Measurements from ENCODE around the gene PHF23.

The PHF23 gene

DNA sequence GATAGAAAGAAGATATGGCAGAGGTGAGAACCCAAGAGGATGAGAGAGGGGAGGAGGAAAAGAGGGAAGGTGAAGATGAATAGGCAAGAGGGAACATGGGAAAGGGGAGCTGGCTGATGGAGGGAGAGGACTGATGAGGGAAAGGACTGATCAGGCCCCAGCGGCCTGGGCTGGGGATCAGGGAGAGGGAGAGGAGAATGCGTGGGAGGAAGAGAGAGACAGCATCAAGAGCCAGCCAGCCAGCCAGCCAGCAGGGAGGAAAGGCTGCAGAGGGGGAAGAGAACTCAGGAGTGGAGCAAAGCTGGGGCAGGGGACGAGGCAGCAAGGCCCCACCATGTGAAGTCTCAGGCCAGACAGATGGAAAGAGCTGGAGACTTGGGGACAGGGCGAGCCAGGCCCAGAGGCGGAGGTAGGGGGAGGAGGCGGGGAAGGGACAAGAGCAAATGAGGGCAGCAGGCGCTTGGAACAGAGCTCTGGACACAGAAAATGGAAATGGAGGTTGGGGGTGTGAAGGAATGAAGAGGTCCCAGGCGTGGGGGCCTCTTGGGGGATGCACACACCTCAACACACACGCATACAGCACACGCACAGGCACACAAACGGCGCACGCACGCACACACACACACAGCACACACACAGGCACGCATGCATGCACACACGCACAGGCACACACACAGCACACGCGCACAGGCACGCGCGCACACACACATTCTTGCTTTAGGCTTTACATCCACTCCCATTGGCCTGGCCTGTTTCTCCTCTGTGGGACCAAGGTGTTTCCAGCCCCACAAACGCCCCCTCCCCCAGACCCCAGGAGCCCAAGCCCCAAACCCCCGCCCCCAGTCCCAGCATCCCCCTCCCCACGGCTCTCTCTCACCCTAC, 31.9 kb downstream of the PHF23 start:
- peaks cover 3% of the 10 kb centered on the region for H3K36me3 ChIP-seq (ENCODE audit: control insufficient read depth, insufficient read depth, low read length)
- H4K8ac ChIP-seq (ENCODE audit: low read depth, low read length), result no peak overlapping the region
- no peak overlapping the region for H3K27ac ChIP-seq (ENCODE audit: low read depth, low read length)
- peak overlapping the region; percentile 20 for H3K9ac ChIP-seq (ENCODE audit: low read length)
- H2AK5ac ChIP-seq (ENCODE audit: low read length), result no peak overlapping the region
- H2BK15ac ChIP-seq (replicated peaks; ENCODE audit: low read depth), result no peak overlapping the region
- H2BK5ac ChIP-seq (ENCODE audit: low read length), result no peak overlapping the region
- H4K5ac ChIP-seq (ENCODE audit: low read length), result no peak overlapping the region
- no peak overlapping the region for H3K4me2 ChIP-seq (ENCODE audit: low read length)
- H3K4ac ChIP-seq (ENCODE audit: low read depth, low read length), result no peak overlapping the region
- WGBS (ENCODE audit: extremely low coverage, insufficient coverage, low lambda C conversion rate), result no CpG with 5 or more reads among the region's 24 CpGs
- no peaks in the 10 kb centered on the region for H3K27me3 ChIP-seq (ENCODE audit: insufficient read depth, low read length, poor library complexity)
- no peak overlapping the region for H2BK120ac ChIP-seq (ENCODE audit: low read depth, low read length)
- peak overlapping the region; percentile 5 for H3K18ac ChIP-seq (ENCODE audit: low read length)
- peaks cover 15% of the 10 kb centered on the region for H3K79me1 ChIP-seq (ENCODE audit: low read length)
- no peak overlapping the region for H3K4me3 ChIP-seq (ENCODE audit: low read length)
- H3K4me1 ChIP-seq (ENCODE audit: control insufficient read depth, low read depth, low read length), result peaks cover 20% of the 10 kb centered on the region
- peaks cover 8% of the 10 kb centered on the region for H3K79me2 ChIP-seq (ENCODE audit: control insufficient read depth, insufficient read depth, low read length)
- H3K56ac ChIP-seq (ENCODE audit: low read length), result peak overlapping the region; percentile 85
- no peak for DNase-seq
- H3K23ac ChIP-seq (ENCODE audit: low read length), result no peak overlapping the region

DNA sequence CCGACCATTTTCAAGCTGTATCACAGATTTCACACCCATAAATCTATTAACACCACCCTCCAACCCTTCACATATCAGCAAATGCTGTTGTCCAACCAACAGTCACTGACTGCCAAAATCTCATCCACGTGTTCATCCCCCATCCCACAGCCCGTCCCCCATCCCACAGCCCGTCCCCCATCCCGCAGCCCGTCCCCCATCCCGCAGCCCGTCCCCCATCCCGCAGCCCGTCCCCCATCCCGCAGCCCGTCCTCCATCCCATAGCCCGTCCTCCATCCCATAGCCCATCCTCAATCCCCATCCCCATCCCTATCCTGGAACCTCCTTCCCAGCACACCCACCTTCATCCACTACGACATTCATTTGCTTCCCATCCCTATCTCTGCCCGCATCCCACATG, 33.7 kb downstream of the PHF23 start:
- Histone ChIP-seq H3K9ac (ENCODE audit: low read length) (peak overlapping the region; percentile 65), H2AK5ac (ENCODE audit: low read length) (no peak overlapping the region), H3K23ac (ENCODE audit: low read length) (no peak overlapping the region), H3K27ac (ENCODE audit: low read depth, low read length) (no peak overlapping the region), H2BK120ac (ENCODE audit: low read depth, low read length) (no peak overlapping the region), H3K27me3 (ENCODE audit: insufficient read depth, low read length, poor library complexity) (no peaks in the 10 kb centered on the region), H3K4me1 (ENCODE audit: control insufficient read depth, low read depth, low read length) (peaks cover 14% of the 10 kb centered on the region), H3K79me2 (ENCODE audit: control insufficient read depth, insufficient read depth, low read length) (no peaks in the 10 kb centered on the region), H4K5ac (ENCODE audit: low read length) (no peak overlapping the region), H3K36me3 (ENCODE audit: control insufficient read depth, insufficient read depth, low read length) (peaks cover 3% of the 10 kb centered on the region), H3K79me1 (ENCODE audit: low read length) (peaks cover 12% of the 10 kb centered on the region), H2BK15ac (replicated peaks; ENCODE audit: low read depth) (no peak overlapping the region), H3K4me3 (ENCODE audit: low read length) (peak overlapping the region; percentile 28), H3K56ac (ENCODE audit: low read length) (peak overlapping the region; percentile 73), H3K18ac (ENCODE audit: low read length) (no peak overlapping the region), H2BK5ac (ENCODE audit: low read length) (no peak overlapping the region), H3K4ac (ENCODE audit: low read depth, low read length) (no peak overlapping the region), H4K8ac (ENCODE audit: low read depth, low read length) (no peak overlapping the region), H3K4me2 (ENCODE audit: low read length) (peak overlapping the region; percentile 65)
- no peak for DNase-seq
- WGBS (ENCODE audit: extremely low coverage, insufficient coverage, low lambda C conversion rate), result 100% methylated on average over 1 of the region's 15 CpGs

DNA sequence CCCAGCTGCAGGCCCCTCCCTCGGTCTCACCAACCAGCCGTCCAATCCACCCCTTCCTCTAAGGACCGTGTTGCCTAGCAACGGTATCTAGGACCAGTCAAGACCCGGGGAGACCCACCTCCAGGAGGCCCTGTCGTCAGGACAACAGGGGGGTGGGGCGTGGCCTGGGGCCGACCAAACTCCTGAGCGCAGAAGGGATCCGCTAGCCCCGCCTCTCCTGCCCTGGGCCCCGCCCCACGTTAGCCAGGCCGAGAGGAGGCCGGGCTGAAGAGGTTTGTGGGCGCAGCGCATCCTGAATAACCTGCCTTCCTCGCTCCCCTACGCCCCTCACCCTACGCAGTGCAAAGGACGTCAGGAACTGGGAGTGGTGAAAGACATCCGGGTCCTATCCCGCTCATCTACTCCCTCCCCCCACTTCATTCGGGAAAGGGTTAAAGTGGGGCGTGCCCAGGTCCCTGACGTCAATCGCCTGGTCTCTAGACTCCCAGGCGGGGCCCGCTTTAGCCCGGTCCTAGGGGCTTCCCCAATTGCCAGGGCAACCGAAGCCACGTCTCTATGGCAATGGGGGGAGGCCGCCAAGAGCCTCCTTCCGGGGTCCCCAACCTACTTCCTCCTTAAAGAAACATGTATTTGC, 34.3 kb downstream of the PHF23 start:
- no peak overlapping the region for H2BK5ac ChIP-seq (ENCODE audit: low read length)
- no CpG with 5 or more reads among the region's 34 CpGs for WGBS (ENCODE audit: extremely low coverage, insufficient coverage, low lambda C conversion rate)
- H2AK5ac ChIP-seq (ENCODE audit: low read length), result no peak overlapping the region
- H3K23ac ChIP-seq (ENCODE audit: low read length), result no peak overlapping the region
- no peak overlapping the region for H2BK120ac ChIP-seq (ENCODE audit: low read depth, low read length)
- peaks cover 14% of the 10 kb centered on the region for H3K4me1 ChIP-seq (ENCODE audit: control insufficient read depth, low read depth, low read length)
- H3K27ac ChIP-seq (ENCODE audit: low read depth, low read length), result peak overlapping the region; percentile 69
- no peak overlapping the region for H4K8ac ChIP-seq (ENCODE audit: low read depth, low read length)
- H3K4me3 ChIP-seq (ENCODE audit: low read length), result peak overlapping the region; percentile 73
- peak overlapping the region; percentile 84 for H3K56ac ChIP-seq (ENCODE audit: low read length)
- peak; percentile 98 for DNase-seq
- no peak overlapping the region for H3K4ac ChIP-seq (ENCODE audit: low read depth, low read length)
- peak overlapping the region; percentile 65 for H3K4me2 ChIP-seq (ENCODE audit: low read length)
- H2BK15ac ChIP-seq (replicated peaks; ENCODE audit: low read depth), result no peak overlapping the region
- H3K18ac ChIP-seq (ENCODE audit: low read length), result no peak overlapping the region
- no peaks in the 10 kb centered on the region for H3K27me3 ChIP-seq (ENCODE audit: insufficient read depth, low read length, poor library complexity)
- H3K79me1 ChIP-seq (ENCODE audit: low read length), result peaks cover 12% of the 10 kb centered on the region
- no peaks in the 10 kb centered on the region for H3K79me2 ChIP-seq (ENCODE audit: control insufficient read depth, insufficient read depth, low read length)
- no peak overlapping the region for H4K5ac ChIP-seq (ENCODE audit: low read length)
- peak overlapping the region; percentile 65 for H3K9ac ChIP-seq (ENCODE audit: low read length)
- H3K36me3 ChIP-seq (ENCODE audit: control insufficient read depth, insufficient read depth, low read length), result peaks cover 3% of the 10 kb centered on the region

- Histone ChIP-seq H3K36me3 (ENCODE audit: control insufficient read depth, insufficient read depth, low read length) (peaks cover 3% of the 10 kb centered on the region), H2BK15ac (replicated peaks; ENCODE audit: low read depth) (no peak overlapping the region), H3K18ac (ENCODE audit: low read length) (no peak overlapping the region), H3K79me2 (ENCODE audit: control insufficient read depth, insufficient read depth, low read length) (no peaks in the 10 kb centered on the region), H3K4me1 (ENCODE audit: control insufficient read depth, low read depth, low read length) (peaks cover 14% of the 10 kb centered on the region), H3K27me3 (ENCODE audit: insufficient read depth, low read length, poor library complexity) (no peaks in the 10 kb centered on the region), H2BK5ac (ENCODE audit: low read length) (no peak overlapping the region), H3K27ac (ENCODE audit: low read depth, low read length) (no peak overlapping the region), H3K79me1 (ENCODE audit: low read length) (peaks cover 12% of the 10 kb centered on the region), H3K23ac (ENCODE audit: low read length) (no peak overlapping the region), H4K5ac (ENCODE audit: low read length) (no peak overlapping the region), H3K9ac (ENCODE audit: low read length) (no peak overlapping the region), H4K8ac (ENCODE audit: low read depth, low read length) (no peak overlapping the region), H3K4me3 (ENCODE audit: low read length) (no peak overlapping the region), H3K4ac (ENCODE audit: low read depth, low read length) (no peak overlapping the region), H2BK120ac (ENCODE audit: low read depth, low read length) (no peak overlapping the region), H3K4me2 (ENCODE audit: low read length) (no peak overlapping the region), H2AK5ac (ENCODE audit: low read length) (no peak overlapping the region), H3K56ac (ENCODE audit: low read length) (no peak overlapping the region)
- DNase-seq, result no peak
- WGBS (ENCODE audit: extremely low coverage, insufficient coverage, low lambda C conversion rate), result no CpG with 5 or more reads among the region's 15 CpGs
These were observed 34.9 kb downstream of the PHF23 start for GRCh38 chr17:7204336-7204735.

GRCh38 chr17:7203391-7203790, 35.9 kb downstream of the PHF23 start:
- H3K4ac ChIP-seq (ENCODE audit: low read depth, low read length), result no peak overlapping the region
- DNase-seq, result no peak
- H3K56ac ChIP-seq (ENCODE audit: low read length), result no peak overlapping the region
- H2BK120ac ChIP-seq (ENCODE audit: low read depth, low read length), result no peak overlapping the region
- H3K36me3 ChIP-seq (ENCODE audit: control insufficient read depth, insufficient read depth, low read length), result peaks cover 3% of the 10 kb centered on the region
- H4K5ac ChIP-seq (ENCODE audit: low read length), result no peak overlapping the region
- peaks cover 6% of the 10 kb centered on the region for H3K79me1 ChIP-seq (ENCODE audit: low read length)
- no peak overlapping the region for H3K4me2 ChIP-seq (ENCODE audit: low read length)
- no peak overlapping the region for H3K9ac ChIP-seq (ENCODE audit: low read length)
- no peak overlapping the region for H2BK5ac ChIP-seq (ENCODE audit: low read length)
- no peak overlapping the region for H3K4me3 ChIP-seq (ENCODE audit: low read length)
- no peaks in the 10 kb centered on the region for H3K79me2 ChIP-seq (ENCODE audit: control insufficient read depth, insufficient read depth, low read length)
- H3K18ac ChIP-seq (ENCODE audit: low read length), result no peak overlapping the region
- H2BK15ac ChIP-seq (replicated peaks; ENCODE audit: low read depth), result no peak overlapping the region
- no peak overlapping the region for H4K8ac ChIP-seq (ENCODE audit: low read depth, low read length)
- H3K27me3 ChIP-seq (ENCODE audit: insufficient read depth, low read length, poor library complexity), result no peaks in the 10 kb centered on the region
- H3K27ac ChIP-seq (ENCODE audit: low read depth, low read length), result no peak overlapping the region
- WGBS (ENCODE audit: extremely low coverage, insufficient coverage, low lambda C conversion rate), result no CpG with 5 or more reads among the region's 16 CpGs
- H2AK5ac ChIP-seq (ENCODE audit: low read length), result no peak overlapping the region
- peaks cover 5% of the 10 kb centered on the region for H3K4me1 ChIP-seq (ENCODE audit: control insufficient read depth, low read depth, low read length)
- no peak overlapping the region for H3K23ac ChIP-seq (ENCODE audit: low read length)
